WTC11 (cell line): ENCODE measurements around the gene EIF4E1B. TPM values are rescaled to one million over a fixed set of nuclear protein-coding genes. Genes with fewer than 3 reads are reported as not detected.

Source experiments
- ATAC-seq: fragments of 200-7000 bp; cut with Tn5 transposase; 2 replicates; pipeline ENCODE4 v1.10.0; 2021; ENCODE audit warnings: mild to moderate bottlenecking, moderate library complexity
- CTCF ChIA-PET: fragments of 300-600 bp; sonication (Branson Sonifier 250); formaldehyde crosslinking; loops from one replicate; lab custom pipeline; 2021; ENCODE audit warnings: antibody characterized with exemption; lab: Charles Lee
- POLR2A ChIA-PET: fragments of 350-600 bp; sonication (Branson Sonifier 250); formaldehyde crosslinking; loops from one replicate; lab custom pipeline; 2021; ENCODE audit warnings: antibody characterized with exemption; lab: Charles Lee
- DNase-seq: peaks from one replicate; pipeline ENCODE4 v3.0.0; 2021; ENCODE audit warnings: low spot score
- H3K27ac Mint-ChIP-seq: 2 replicates; pipeline ENCODE4 v1.8.0; 2021; ENCODE audit warnings: mixed read lengths
- H3K27me3 Mint-ChIP-seq: 2 replicates; pipeline ENCODE4 v1.8.0; 2021; ENCODE audit warnings: low read depth, mild to moderate bottlenecking, moderate library complexity, mixed read lengths
- H3K36me3 Mint-ChIP-seq: 2 replicates; pipeline ENCODE4 v1.8.0; 2021; ENCODE audit warnings: mixed read lengths
- H3K4me1 Mint-ChIP-seq: 2 replicates; pipeline ENCODE4 v1.8.0; 2022; ENCODE audit warnings: mixed read lengths
- H3K4me3 Mint-ChIP-seq: 2 replicates; pipeline ENCODE4 v1.8.0; 2021; ENCODE audit warnings: mild to moderate bottlenecking, moderate library complexity, mixed read lengths
- H3K9me3 Mint-ChIP-seq: 2 replicates; pipeline ENCODE4 v1.8.0; 2021; ENCODE audit warnings: mixed read lengths
- ATF3 ChIP-seq: sonication (generic); formaldehyde crosslinking; conservative IDR thresholded peaks from 2 replicates; pipeline ENCODE4 v1.8.1; 2022; ENCODE audit warnings: mild to moderate bottlenecking, missing genetic modification reagents
- ATF6 ChIP-seq: sonication (generic); formaldehyde crosslinking; IDR thresholded peaks from 2 replicates; pipeline ENCODE4 v1.8.1; 2023; ENCODE audit warnings: mild to moderate bottlenecking, missing genetic modification reagents
- CREB1 ChIP-seq: sonication (generic); formaldehyde crosslinking; IDR thresholded peaks from 2 replicates; pipeline ENCODE4 v1.8.0; 2023; ENCODE audit warnings: mild to moderate bottlenecking, missing genetic modification reagents
- EMX1 ChIP-seq: fragments of 250-450 bp; sonication (Bioruptor Pico); IDR thresholded peaks from 2 replicates; pipeline ENCODE4 v1.8.0; 2021; ENCODE audit warnings: mild to moderate bottlenecking
- FOXJ3 ChIP-seq: sonication (generic); formaldehyde crosslinking; IDR thresholded peaks from 2 replicates; pipeline ENCODE4 v1.9.0; 2021; ENCODE audit warnings: missing genetic modification reagents, mild to moderate bottlenecking, borderline replicate concordance
- GABPB1 ChIP-seq: sonication (generic); formaldehyde crosslinking; IDR thresholded peaks from 2 replicates; pipeline ENCODE4 v1.8.1; 2023; ENCODE audit warnings: mild to moderate bottlenecking, missing genetic modification reagents
- GRHL2 ChIP-seq: fragments of 250-450 bp; sonication (Bioruptor Pico); IDR thresholded peaks from 2 replicates; pipeline ENCODE4 v1.8.0; 2022; ENCODE audit warnings: mild to moderate bottlenecking, moderate library complexity; ENCODE audit not compliant: insufficient replicate concordance, severe bottlenecking
- GTF2I ChIP-seq: fragments of 250-450 bp; sonication (Bioruptor Pico); conservative IDR thresholded peaks from 2 replicates; pipeline ENCODE4 v1.4.0; 2021; ENCODE audit warnings: mild to moderate bottlenecking
- IRF1 ChIP-seq: sonication (generic); formaldehyde crosslinking; IDR thresholded peaks from 2 replicates; pipeline ENCODE4 v1.8.0; 2023; ENCODE audit warnings: missing genetic modification reagents
- JUN ChIP-seq: sonication (generic); formaldehyde crosslinking; IDR thresholded peaks from 2 replicates; pipeline ENCODE4 v1.8.0; 2023; ENCODE audit warnings: mild to moderate bottlenecking, missing genetic modification reagents
- MXD4 ChIP-seq: fragments of 250-450 bp; sonication (Bioruptor Pico); IDR thresholded peaks from 2 replicates; pipeline ENCODE4 v1.8.0; 2021; ENCODE audit warnings: mild to moderate bottlenecking, moderate library complexity, borderline replicate concordance
- NFATC4 ChIP-seq: fragments of 250-450 bp; sonication (Bioruptor Pico); IDR thresholded peaks from 2 replicates; pipeline ENCODE4 v1.9.0; 2021; ENCODE audit warnings: mild to moderate bottlenecking
- NFE2L1 ChIP-seq: sonication (generic); formaldehyde crosslinking; IDR thresholded peaks from 2 replicates; pipeline ENCODE4 v1.8.1; 2023; ENCODE audit warnings: missing genetic modification reagents
- NR3C1 ChIP-seq: sonication (generic); formaldehyde crosslinking; conservative IDR thresholded peaks from 2 replicates; pipeline ENCODE4 v1.8.1; 2023; ENCODE audit warnings: low read depth, mild to moderate bottlenecking, missing genetic modification reagents
- OVOL2 ChIP-seq: fragments of 250-450 bp; sonication (Bioruptor Pico); IDR thresholded peaks from 2 replicates; pipeline ENCODE4 v1.9.0; 2021; ENCODE audit warnings: mild to moderate bottlenecking, borderline replicate concordance
- SP1 ChIP-seq: sonication (generic); formaldehyde crosslinking; conservative IDR thresholded peaks from 2 replicates; pipeline ENCODE4 v1.8.1; 2022; ENCODE audit warnings: missing genetic modification reagents
- TCF7 ChIP-seq: sonication (generic); formaldehyde crosslinking; IDR thresholded peaks from 2 replicates; pipeline ENCODE4 v1.8.0; 2022; ENCODE audit warnings: mild to moderate bottlenecking, low read depth, missing genetic modification reagents, moderate library complexity
- ZBTB43 ChIP-seq: sonication (generic); formaldehyde crosslinking; IDR thresholded peaks from 2 replicates; pipeline ENCODE4 v1.8.1; 2023; ENCODE audit warnings: mild to moderate bottlenecking, missing genetic modification reagents
- ZNF219 ChIP-seq: sonication (generic); formaldehyde crosslinking; IDR thresholded peaks from 2 replicates; pipeline ENCODE4 v1.8.0; 2023; ENCODE audit warnings: missing genetic modification reagents, mild to moderate bottlenecking, borderline replicate concordance
- ZNF317 ChIP-seq: sonication (generic); formaldehyde crosslinking; IDR thresholded peaks from 2 replicates; pipeline ENCODE4 v1.8.1; 2023; ENCODE audit warnings: low read depth, mild to moderate bottlenecking, moderate library complexity, missing genetic modification reagents, borderline replicate concordance
- ZNF396 ChIP-seq: fragments of 250-450 bp; sonication (Bioruptor Pico); IDR thresholded peaks from 2 replicates; pipeline ENCODE4 v1.8.0; 2021; ENCODE audit warnings: mild to moderate bottlenecking, moderate library complexity, borderline replicate concordance
- total RNA-seq: library from RNA; stranded (reverse); gene quantifications from 3 replicates; pipeline ENCODE4 v1.2.3, GENCODE V29; 2021
- TF ChIP-seq, protein P1 (sequence below): fragments of 250-450 bp; sonication (Bioruptor Pico); IDR thresholded peaks from 2 replicates; pipeline ENCODE4 v2.1.2; 2022; ENCODE audit warnings: mild to moderate bottlenecking, moderate library complexity
- TF ChIP-seq, protein P2 (sequence below): sonication (generic); formaldehyde crosslinking; IDR thresholded peaks from 2 replicates; pipeline ENCODE4 v1.8.0; 2022; ENCODE audit warnings: mild to moderate bottlenecking, missing genetic modification reagents
- TF ChIP-seq, protein P3 (sequence below): sonication (generic); formaldehyde crosslinking; IDR thresholded peaks from 2 replicates; pipeline ENCODE4 v1.8.1; 2023; ENCODE audit warnings: mild to moderate bottlenecking, missing genetic modification reagents, moderate library complexity
- TF ChIP-seq, protein P4 (sequence below): fragments of 200-600 bp; IDR thresholded peaks from 2 replicates; pipeline ENCODE4 v1.8.0; 2022; ENCODE audit warnings: antibody characterized with exemption

The EIF4E1B gene
- total RNA-seq, 1 experiment from 2014 or later = 0.74 TPM

GRCh38 chr5:176650354-176650884, 19.9 kb downstream of the EIF4E1B start:
- ATAC-seq = no peak
- Mint-ChIP-seq H3K36me3 (no peaks in the 10 kb centered on the region), H3K4me3 (no peak overlapping the region), H3K9me3 (no peaks in the 10 kb centered on the region), H3K27me3 (no peaks in the 10 kb centered on the region), H3K4me1 (peaks cover 35% of the 10 kb centered on the region)
- CTCF ChIA-PET = interaction anchor here (0.5 to 6.8 kb wide), 6 partner anchors 9 to 202 kb away, joined by 3 to 112 read pairs (median 3); partner anchors contain the start of genes EIF4E1B, FAF2 and SNCB
- DNase-seq = no peak
- TF ChIP-seq ATF3 (CRISPR knock-in tag) (no peak), GRHL2 (CRISPR knock-in tag) (no peak), GTF2I (no peak), ZBTB43 (CRISPR knock-in tag) (no peak), GABPB1 (no peak), TCF7 (CRISPR knock-in tag) (no peak), NR3C1 (no peak), JUN (CRISPR knock-in tag) (no peak), ATF6 (CRISPR knock-in tag) (no peak), CREB1 (CRISPR knock-in tag) (no peak), FOXJ3 (CRISPR knock-in tag) (no peak), EMX1 (CRISPR knock-in tag) (no peak), NFE2L1 (no peak)
- TF ChIP-seq, protein P1, sequence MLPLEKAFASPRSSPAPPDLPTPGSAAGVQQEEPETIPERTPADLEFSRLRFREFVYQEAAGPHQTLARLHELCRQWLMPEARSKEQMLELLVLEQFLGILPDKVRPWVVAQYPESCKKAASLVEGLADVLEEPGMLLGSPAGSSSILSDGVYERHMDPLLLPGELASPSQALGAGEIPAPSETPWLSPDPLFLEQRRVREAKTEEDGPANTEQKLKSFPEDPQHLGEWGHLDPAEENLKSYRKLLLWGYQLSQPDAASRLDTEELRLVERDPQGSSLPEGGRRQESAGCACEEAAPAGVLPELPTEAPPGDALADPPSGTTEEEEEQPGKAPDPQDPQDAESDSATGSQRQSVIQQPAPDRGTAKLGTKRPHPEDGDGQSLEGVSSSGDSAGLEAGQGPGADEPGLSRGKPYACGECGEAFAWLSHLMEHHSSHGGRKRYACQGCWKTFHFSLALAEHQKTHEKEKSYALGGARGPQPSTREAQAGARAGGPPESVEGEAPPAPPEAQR = no peak
- TF ChIP-seq, protein P2, sequence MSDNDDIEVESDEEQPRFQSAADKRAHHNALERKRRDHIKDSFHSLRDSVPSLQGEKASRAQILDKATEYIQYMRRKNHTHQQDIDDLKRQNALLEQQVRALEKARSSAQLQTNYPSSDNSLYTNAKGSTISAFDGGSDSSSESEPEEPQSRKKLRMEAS = no peak
- TF ChIP-seq, protein P3, sequence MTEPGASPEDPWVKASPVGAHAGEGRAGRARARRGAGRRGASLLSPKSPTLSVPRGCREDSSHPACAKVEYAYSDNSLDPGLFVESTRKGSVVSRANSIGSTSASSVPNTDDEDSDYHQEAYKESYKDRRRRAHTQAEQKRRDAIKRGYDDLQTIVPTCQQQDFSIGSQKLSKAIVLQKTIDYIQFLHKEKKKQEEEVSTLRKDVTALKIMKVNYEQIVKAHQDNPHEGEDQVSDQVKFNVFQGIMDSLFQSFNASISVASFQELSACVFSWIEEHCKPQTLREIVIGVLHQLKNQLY (CRISPR knock-in tag) = no peak
- TF ChIP-seq, all 79 proteins: peak for 0
- H3K27ac Mint-ChIP-seq = no peak overlapping the region
- POLR2A ChIA-PET = no interaction called here

- no peak overlapping the region for H3K4me3 Mint-ChIP-seq
- DNase-seq (no peak), ATAC-seq (no peak)
- CTCF ChIA-PET = interaction anchor here (0.7 to 6.8 kb wide), 2 partner anchors 8 to 161 kb away, joined by 3 to 112 read pairs; no protein-coding TSS in a partner anchor
- POLR2A ChIA-PET = no interaction called here
- TF ChIP-seq MXD4 = no peak
- no peak for TF ChIP-seq ZNF317 (CRISPR knock-in tag)
- no peak for TF ChIP-seq IRF1
- TF ChIP-seq, protein P4, sequence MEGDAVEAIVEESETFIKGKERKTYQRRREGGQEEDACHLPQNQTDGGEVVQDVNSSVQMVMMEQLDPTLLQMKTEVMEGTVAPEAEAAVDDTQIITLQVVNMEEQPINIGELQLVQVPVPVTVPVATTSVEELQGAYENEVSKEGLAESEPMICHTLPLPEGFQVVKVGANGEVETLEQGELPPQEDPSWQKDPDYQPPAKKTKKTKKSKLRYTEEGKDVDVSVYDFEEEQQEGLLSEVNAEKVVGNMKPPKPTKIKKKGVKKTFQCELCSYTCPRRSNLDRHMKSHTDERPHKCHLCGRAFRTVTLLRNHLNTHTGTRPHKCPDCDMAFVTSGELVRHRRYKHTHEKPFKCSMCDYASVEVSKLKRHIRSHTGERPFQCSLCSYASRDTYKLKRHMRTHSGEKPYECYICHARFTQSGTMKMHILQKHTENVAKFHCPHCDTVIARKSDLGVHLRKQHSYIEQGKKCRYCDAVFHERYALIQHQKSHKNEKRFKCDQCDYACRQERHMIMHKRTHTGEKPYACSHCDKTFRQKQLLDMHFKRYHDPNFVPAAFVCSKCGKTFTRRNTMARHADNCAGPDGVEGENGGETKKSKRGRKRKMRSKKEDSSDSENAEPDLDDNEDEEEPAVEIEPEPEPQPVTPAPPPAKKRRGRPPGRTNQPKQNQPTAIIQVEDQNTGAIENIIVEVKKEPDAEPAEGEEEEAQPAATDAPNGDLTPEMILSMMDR = no peak
- TF ChIP-seq, protein P3 (CRISPR knock-in tag) = no peak
- no peak for TF ChIP-seq ZNF396 (CRISPR knock-in tag)
- no peak for TF ChIP-seq OVOL2 (CRISPR knock-in tag)
- TF ChIP-seq SP1 (CRISPR knock-in tag) = no peak
- TF ChIP-seq ZNF219 (CRISPR knock-in tag) = no peak
- TF ChIP-seq FOXJ3 (CRISPR knock-in tag) = no peak
- TF ChIP-seq NFATC4 (CRISPR knock-in tag) = no peak
- H3K9me3 Mint-ChIP-seq = no peaks in the 10 kb centered on the region
- peaks cover 29% of the 10 kb centered on the region for H3K4me1 Mint-ChIP-seq
- H3K36me3 Mint-ChIP-seq = no peaks in the 10 kb centered on the region
- no peak overlapping the region for H3K27ac Mint-ChIP-seq
- H3K27me3 Mint-ChIP-seq = no peaks in the 10 kb centered on the region
These were observed 21.1 kb downstream of the EIF4E1B start for GRCh38 chr5:176651472-176651980.
